Rectal smooth muscle tissue (tissue), 1 donor: Measurements from ENCODE around the gene MYOC.
"Not testable (repeated sequence)": the region's sequence is repeated elsewhere in the genome, so short reads cannot be mapped to it uniquely, and the experiment has no call there.

Source experiments
- H3K27ac ChIP-seq: one replicate; pipeline ENCODE4 v1.7.0; 2013; ENCODE audit warnings: low read depth, low read length, inconsistent platforms
- H3K27me3 ChIP-seq: one replicate; pipeline ENCODE4 v1.7.0; 2013; ENCODE audit warnings: low read length; ENCODE audit not compliant: control insufficient read depth, insufficient read depth
- H3K36me3 ChIP-seq: one replicate; pipeline ENCODE4 v1.7.0; 2013; ENCODE audit warnings: low read length; ENCODE audit not compliant: control insufficient read depth, insufficient read depth
- H3K4me1 ChIP-seq: one replicate; pipeline ENCODE4 v1.7.0; 2013; ENCODE audit warnings: low read length; ENCODE audit not compliant: control insufficient read depth, insufficient read depth
- H3K4me3 ChIP-seq: one replicate; pipeline ENCODE4 v1.7.0; 2013; ENCODE audit warnings: low read length
- H3K9ac ChIP-seq: one replicate; pipeline ENCODE4 v1.7.0; 2013; ENCODE audit warnings: low read length

The MYOC gene

DNA sequence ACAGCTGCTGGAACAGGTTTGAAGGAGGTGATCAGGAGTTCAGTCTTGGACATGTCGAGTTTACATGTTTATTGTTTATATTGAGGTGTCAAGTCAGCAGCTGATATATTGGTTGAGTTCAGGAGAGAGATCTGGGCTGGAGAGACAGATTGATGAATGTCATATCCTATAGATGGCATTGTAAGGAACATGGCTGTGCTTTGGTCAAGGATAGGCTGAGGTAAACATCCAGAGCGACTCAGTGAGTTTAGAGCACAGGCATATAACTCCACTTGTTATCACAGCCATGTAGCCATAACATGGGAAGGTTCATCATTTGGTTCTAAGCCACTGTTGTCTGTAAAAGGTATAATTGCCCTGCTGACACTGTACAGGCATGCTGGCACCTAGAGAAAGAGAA is 35.9 kb downstream of the MYOC start:
- Histone ChIP-seq H3K4me1 (no peaks in the 10 kb centered on the region), H3K27me3 (no peaks in the 10 kb centered on the region), H3K9ac (no peak overlapping the region), H3K27ac (no peak overlapping the region), H3K4me3 (no peak overlapping the region), H3K36me3 (no peaks in the 10 kb centered on the region)

DNA sequence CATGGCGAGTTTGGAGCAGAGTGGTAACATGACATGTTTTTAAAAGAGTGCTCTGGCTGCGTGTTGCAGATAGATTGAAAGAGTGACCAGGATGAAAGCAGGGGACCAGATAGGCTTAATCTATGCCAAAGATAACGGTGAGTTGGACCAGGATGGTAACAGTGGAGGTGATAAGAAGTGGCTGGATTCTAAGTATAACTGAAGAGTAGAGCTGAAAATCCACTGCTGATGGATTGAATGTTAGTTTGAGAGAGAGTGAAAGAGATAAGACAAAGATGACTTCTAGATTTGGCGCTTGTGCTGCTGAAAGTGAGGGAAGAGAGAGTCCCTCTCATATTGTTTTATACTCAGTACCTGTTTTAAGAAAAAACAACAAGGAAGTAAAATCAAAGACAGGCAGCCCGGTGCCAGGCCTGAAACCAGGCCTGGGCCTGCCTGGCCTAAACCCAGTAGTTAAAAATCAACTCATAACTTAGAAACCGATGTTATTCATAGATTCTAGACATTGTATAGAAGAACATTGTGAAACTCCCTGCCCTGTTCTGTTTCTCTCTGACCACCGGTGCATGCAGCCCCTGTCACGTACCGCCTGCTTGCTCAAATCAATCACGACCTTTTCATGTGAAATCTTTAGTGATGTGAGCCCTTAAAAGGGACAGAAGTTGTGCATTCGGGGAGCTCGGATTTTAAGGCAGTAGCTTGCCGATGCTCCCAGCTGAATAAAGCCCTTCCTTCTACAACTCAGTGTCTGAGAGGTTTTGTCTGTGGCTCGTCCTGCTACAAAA is 37.2 kb downstream of the MYOC start:
- H3K27ac ChIP-seq, H3K4me1 ChIP-seq, H3K27me3 ChIP-seq, H3K36me3 ChIP-seq, H3K4me3 ChIP-seq, H3K9ac ChIP-seq: not testable (repeated sequence)

DNA sequence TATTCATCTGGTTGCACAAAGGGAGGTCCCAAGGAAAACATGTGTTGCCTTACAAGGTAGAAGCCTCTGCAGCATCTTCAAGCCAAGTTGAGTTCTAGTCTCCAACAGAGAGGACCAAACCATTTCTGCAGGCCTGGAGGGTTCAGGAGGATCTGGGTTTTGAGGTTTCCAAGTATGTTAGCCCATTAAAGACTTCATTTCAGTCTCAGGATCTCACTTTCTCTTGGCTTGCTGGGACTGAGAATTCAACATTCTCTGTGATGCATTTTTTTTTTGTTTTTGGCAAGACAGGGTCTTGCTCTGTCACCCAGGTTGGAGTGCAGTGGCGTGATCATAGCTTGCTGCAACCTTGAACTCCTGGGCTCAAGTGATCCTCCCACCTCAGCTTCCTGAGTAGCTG is 39.2 kb downstream of the MYOC start:
- H3K36me3 ChIP-seq: no peaks in the 10 kb centered on the region
- no peak overlapping the region for H3K4me3 ChIP-seq
- H3K27ac ChIP-seq: no peak overlapping the region
- no peaks in the 10 kb centered on the region for H3K4me1 ChIP-seq
- no peak overlapping the region for H3K9ac ChIP-seq
- no peaks in the 10 kb centered on the region for H3K27me3 ChIP-seq

DNA sequence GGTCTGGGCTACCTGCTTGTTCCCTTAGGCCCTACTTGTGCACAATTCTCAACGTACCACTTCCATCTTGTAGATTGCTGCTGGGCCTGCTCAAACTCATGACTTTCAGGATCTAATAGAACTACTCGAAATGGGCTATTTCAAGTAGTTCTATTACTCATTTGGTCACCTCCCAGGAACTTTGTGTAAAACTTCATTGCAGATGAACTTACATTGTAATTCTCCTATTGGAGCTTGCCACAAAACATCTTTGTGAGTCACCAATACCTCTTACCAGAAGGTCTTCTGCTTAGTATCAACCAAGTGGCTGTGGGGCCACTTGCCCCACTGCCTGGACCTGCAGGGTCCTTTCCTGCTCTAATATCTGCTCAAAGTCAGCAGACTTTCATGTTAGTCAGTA is 41.2 kb downstream of the MYOC start:
- Histone ChIP-seq H3K27me3 (no peaks in the 10 kb centered on the region), H3K9ac (no peak overlapping the region), H3K27ac (no peak overlapping the region), H3K4me1 (no peaks in the 10 kb centered on the region), H3K36me3 (no peaks in the 10 kb centered on the region), H3K4me3 (no peak overlapping the region)

DNA sequence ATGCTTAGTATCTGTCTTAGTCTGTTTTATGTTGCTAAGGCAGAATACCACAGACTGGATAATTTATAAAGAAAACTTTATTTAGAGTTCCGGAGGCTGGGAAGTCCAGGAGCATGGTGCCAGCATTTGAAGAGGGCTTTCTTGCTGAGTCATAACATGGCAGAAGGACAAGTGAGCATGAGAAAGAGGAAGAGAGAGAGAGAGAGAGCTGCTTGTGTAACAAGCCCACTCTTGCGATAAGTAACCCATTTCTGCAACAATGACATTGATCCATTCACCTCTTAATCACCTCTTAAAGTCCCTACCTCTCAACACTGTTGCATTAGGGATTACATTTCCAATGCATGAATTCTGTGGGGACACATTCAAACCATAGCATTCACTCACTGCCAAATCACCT is 42.1 kb downstream of the MYOC start:
- no peak overlapping the region for H3K27ac ChIP-seq
- H3K4me1 ChIP-seq: no peaks in the 10 kb centered on the region
- H3K4me3 ChIP-seq: no peak overlapping the region

DNA sequence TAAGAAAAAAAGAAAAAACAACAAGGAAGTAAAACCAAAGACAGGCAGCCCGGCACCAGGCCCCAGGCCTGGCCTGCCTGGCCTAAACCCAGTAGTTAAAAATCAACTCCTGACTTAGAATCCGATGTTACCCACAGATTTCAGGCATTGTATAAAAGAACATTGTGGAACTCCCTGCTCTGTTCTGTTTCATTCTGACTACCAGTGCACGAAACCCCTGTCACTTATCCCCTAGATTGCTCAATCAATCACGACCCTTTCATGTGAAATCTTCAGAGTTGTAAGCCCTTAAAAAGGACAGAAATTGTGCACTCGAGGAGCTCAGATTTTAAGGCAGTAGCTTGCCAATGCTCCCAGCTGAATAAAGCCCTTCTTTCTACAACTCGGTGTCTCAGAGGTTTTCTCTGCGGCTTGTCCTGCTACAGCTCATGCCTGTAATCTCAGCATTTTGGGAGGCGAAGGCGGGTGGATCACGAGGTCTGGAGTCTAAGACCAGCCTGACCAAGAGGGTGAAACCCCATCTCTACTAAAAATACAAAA is 46.0 kb downstream of the MYOC start:
- H3K27me3 ChIP-seq: no peaks in the 10 kb centered on the region
- no peak overlapping the region for H3K27ac ChIP-seq
- no peaks in the 10 kb centered on the region for H3K4me1 ChIP-seq
- no peaks in the 10 kb centered on the region for H3K36me3 ChIP-seq
- H3K4me3 ChIP-seq: no peak overlapping the region
- H3K9ac ChIP-seq: no peak overlapping the region

More for the DNA sequence above, 42.1 kb downstream of the MYOC start:
- H3K27me3 ChIP-seq: no peaks in the 10 kb centered on the region
- H3K36me3 ChIP-seq: no peaks in the 10 kb centered on the region
- no peak overlapping the region for H3K9ac ChIP-seq

DNA sequence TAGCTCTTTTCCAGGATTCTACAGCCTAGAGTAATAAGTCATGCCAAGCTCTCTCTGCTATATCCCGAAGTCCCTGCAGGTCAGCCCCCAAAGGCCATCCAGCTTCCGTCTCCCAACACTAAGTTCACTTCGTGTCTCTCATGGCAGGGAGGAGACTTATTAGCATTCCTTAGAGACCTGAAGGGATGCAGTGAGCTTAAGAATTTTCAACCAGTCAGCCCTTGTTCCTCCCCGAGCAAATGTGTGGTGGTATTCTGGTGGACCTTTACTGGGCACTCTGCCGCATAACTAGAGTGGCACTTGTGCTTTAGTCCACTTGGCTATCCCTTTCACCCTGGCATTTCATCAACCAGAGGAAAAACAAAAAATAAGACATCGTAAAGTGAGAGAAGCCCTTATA is 49.4 kb downstream of the MYOC start:
- not testable (repeated sequence) for H3K9ac ChIP-seq, H3K4me1 ChIP-seq, H3K4me3 ChIP-seq, H3K27ac ChIP-seq, H3K27me3 ChIP-seq, H3K36me3 ChIP-seq

DNA sequence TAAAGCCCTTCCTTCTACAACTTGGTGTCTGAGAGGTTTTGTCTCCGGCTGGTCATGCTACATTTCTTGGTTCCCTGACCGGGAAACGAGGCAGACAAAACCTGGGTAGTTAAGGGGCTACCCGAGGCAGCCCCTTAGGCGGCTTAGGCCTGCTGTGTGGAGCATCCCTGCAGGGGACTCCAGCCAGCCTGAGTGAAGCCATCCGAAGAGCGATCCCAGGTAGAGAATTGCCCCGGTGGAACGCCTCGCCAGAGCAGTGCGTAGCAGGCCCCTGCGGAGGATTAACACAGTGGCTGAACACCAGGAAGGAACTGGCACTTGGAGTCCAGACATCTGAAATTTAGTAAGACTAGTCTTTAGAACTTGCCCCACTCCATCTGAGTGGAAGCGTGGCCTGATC is 51.6 kb downstream of the MYOC start:
- H3K36me3 ChIP-seq: no peaks in the 10 kb centered on the region
- no peaks in the 10 kb centered on the region for H3K4me1 ChIP-seq
- H3K27me3 ChIP-seq: no peaks in the 10 kb centered on the region
- H3K4me3 ChIP-seq: no peak overlapping the region
- no peak overlapping the region for H3K27ac ChIP-seq
- no peak overlapping the region for H3K9ac ChIP-seq

DNA sequence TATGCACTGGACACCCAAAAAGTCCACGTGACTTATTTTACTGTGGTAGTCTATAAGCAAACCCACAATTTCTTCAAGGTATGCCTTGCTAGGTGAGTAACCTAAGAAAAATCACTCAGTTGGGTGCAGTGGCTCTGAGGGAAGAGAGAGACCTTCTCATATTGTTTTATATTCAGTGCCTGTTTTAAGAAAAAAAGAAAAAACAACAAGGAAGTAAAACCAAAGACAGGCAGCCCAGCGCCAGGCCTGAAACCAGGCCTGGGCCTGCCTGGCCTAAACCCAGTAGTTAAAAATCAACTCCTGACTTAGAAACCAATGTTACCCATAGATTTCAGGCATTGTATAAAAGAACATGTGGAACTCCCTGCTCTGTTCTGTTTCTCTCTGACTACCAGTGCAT is 52.2 kb downstream of the MYOC start:
- H3K9ac ChIP-seq, H3K27ac ChIP-seq, H3K27me3 ChIP-seq, H3K4me3 ChIP-seq, H3K4me1 ChIP-seq, H3K36me3 ChIP-seq: not testable (repeated sequence)

DNA sequence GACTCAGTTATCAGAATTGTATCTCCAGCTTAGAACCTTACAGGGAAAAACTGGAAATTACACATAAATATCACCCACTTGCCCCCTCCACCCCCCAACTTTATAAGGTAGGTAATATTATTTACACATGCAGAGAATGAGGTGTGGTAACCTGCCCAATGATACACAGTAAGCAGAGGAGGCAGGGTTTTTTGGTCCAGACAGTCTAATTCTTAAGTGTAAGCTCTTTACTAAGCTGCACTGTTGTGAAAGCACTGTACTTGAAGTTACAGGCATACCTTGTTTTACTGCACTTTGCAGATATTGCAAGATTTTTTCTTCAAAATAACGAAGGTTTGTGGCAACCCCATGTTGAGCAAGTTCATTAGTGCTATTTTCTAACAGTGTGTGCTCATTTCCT is 55.3 kb downstream of the MYOC start:
- peaks cover 2% of the 10 kb centered on the region for H3K36me3 ChIP-seq
- H3K4me1 ChIP-seq: no peaks in the 10 kb centered on the region
- H3K27ac ChIP-seq: no peak overlapping the region
- no peaks in the 10 kb centered on the region for H3K27me3 ChIP-seq
- H3K4me3 ChIP-seq: no peak overlapping the region
- H3K9ac ChIP-seq: no peak overlapping the region

DNA sequence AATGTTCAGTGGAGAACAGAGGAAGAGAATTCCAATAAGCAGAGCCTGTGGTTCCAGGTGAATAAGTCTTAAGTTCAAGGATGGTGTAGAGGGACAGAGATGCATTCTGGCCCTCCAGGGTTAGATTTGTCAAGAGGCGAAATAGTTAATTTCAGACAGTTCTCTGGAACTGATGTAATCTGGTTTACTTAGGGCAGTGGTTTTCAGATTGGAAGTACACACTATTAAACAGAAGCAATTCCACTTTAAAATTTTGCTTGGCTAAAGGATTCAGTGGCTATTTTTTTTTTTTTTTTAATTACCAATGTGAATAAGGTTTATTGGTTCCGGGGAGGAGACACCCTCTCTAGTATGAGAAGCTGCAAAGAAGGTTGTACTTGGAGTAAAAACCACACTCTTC is 55.8 kb downstream of the MYOC start:
- H3K27me3 ChIP-seq: no peaks in the 10 kb centered on the region
- H3K9ac ChIP-seq: no peak overlapping the region
- H3K36me3 ChIP-seq: peaks cover 4% of the 10 kb centered on the region
- no peak overlapping the region for H3K4me3 ChIP-seq
- no peak overlapping the region for H3K27ac ChIP-seq
- no peaks in the 10 kb centered on the region for H3K4me1 ChIP-seq

DNA sequence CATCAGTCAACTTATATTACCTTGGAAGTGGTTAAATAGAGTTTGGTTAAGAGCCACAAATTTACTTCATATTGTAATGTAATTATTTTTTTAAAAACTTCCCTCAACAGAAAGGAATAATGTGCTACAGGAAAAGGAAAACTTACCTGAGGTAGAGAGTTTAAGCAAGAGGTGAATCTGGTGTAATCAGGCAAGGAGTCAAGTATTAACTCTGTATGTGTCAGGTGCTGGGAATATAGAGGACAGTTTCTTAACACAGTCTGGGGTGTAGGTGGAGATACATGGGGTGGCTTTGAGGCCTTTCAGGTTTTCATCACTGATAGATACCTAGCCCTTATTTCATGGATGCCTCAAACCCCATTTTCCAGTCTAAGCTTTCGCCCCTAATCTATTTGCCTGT is 56.4 kb downstream of the MYOC start:
- Histone ChIP-seq H3K9ac (no peak overlapping the region), H3K27ac (no peak overlapping the region), H3K27me3 (no peaks in the 10 kb centered on the region), H3K4me1 (no peaks in the 10 kb centered on the region), H3K36me3 (peaks cover 6% of the 10 kb centered on the region), H3K4me3 (no peak overlapping the region)

DNA sequence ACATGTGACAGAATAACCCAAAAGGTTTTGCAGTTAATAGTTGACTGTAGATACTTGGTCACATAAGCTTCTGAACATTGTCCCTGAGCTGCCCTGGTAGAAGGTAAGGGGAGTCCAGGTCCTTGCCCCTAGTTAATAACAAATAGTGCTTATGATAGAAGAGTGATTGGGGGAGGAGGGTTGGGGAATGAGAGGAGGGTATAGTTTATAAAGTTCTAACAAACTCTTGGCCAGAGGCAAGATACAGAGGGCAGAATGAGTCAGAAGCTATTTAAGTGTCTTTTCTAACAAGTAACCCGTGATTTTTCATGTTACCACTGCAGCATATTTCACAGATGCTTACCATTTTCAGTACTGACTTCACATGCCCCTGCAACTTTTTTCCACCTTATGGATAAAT is 57.2 kb downstream of the MYOC start:
- no peak overlapping the region for H3K9ac ChIP-seq
- H3K27me3 ChIP-seq: no peaks in the 10 kb centered on the region
- no peak overlapping the region for H3K4me3 ChIP-seq
- no peaks in the 10 kb centered on the region for H3K4me1 ChIP-seq
- peaks cover 6% of the 10 kb centered on the region for H3K36me3 ChIP-seq
- no peak overlapping the region for H3K27ac ChIP-seq
